Glutamatergic neuron (in vitro differentiated cells): Measurements from ENCODE around the gene FAM13C. TPM values are rescaled to one million over a fixed set of nuclear protein-coding genes. Genes with fewer than 3 reads are reported as not detected.

Experiments
- DNase-seq: peaks from one replicate; pipeline ENCODE4 v3.0.0; 2022
- H3K27ac Mint-ChIP-seq: one replicate; pipeline ENCODE4 v1.8.0; 2020; ENCODE audit warnings: mild to moderate bottlenecking, mixed read lengths, inconsistent platforms; ENCODE audit not compliant: unreplicated experiment
- H3K27me3 Mint-ChIP-seq: one replicate; pipeline ENCODE4 v1.8.0; 2020; ENCODE audit warnings: mild to moderate bottlenecking, moderate library complexity, mixed read lengths, inconsistent platforms; ENCODE audit not compliant: unreplicated experiment
- H3K36me3 Mint-ChIP-seq: one replicate; pipeline ENCODE4 v1.8.0; 2020; ENCODE audit warnings: mild to moderate bottlenecking, mixed read lengths, inconsistent platforms; ENCODE audit not compliant: unreplicated experiment
- H3K4me1 Mint-ChIP-seq: one replicate; pipeline ENCODE4 v1.8.0; 2020; ENCODE audit warnings: mild to moderate bottlenecking, low read depth, mixed read lengths, inconsistent platforms; ENCODE audit not compliant: unreplicated experiment
- H3K4me3 Mint-ChIP-seq: one replicate; pipeline ENCODE4 v1.8.0; 2020; ENCODE audit warnings: mild to moderate bottlenecking, mixed read lengths, inconsistent platforms; ENCODE audit not compliant: unreplicated experiment
- H3K9me3 Mint-ChIP-seq: one replicate; pipeline ENCODE4 v1.8.0; 2020; ENCODE audit warnings: mild to moderate bottlenecking, moderate library complexity, mixed read lengths, inconsistent platforms; ENCODE audit not compliant: unreplicated experiment
- CTCF ChIP-seq: fragments of 200-600 bp; sonication (generic); IDR thresholded peaks from one replicate; pipeline ENCODE4 v1.5.0; 2021; ENCODE audit not compliant: partially characterized antibody, unreplicated experiment
- total RNA-seq: library from RNA; stranded (reverse); fragmentation: NEBNext Ultra II Directional; extraction: Animal tissue kit (Norgen Biotek cat#: 25700); gene quantifications from one replicate; pipeline ENCODE4 v1.2.1, GENCODE V29; 2021; ENCODE audit not compliant: unreplicated experiment

The FAM13C gene
- total RNA-seq, 1 donor from 2014 or later = 17.8 TPM

DNA sequence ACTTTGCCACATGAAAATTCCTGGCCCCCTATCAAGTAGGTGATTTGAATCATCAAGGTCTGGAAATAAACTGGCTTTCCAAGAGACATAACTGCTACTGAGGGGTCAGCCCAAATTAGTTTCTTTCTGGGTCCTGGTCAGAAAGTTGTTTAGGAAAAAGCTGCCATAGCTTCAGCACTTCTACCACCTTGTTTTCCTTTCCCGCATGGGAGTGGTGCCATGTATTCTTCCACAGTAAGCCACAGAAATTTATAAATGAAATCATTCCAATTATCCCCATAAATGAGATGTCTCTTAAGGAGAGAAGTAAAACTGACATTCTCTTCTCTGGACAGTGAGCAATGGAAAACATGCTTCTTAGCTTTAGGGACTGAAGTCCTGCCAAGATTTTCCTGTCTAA is 105.1 kb downstream of the FAM13C start:
- Mint-ChIP-seq H3K9me3 (no peaks in the 10 kb centered on the region), H3K4me1 (peaks cover 7% of the 10 kb centered on the region), H3K27me3 (no peaks in the 10 kb centered on the region), H3K36me3 (no peaks in the 10 kb centered on the region), H3K4me3 (no peak overlapping the region), H3K27ac (no peak overlapping the region)
- TF ChIP-seq CTCF = no peak
- DNase-seq = no peak

DNA sequence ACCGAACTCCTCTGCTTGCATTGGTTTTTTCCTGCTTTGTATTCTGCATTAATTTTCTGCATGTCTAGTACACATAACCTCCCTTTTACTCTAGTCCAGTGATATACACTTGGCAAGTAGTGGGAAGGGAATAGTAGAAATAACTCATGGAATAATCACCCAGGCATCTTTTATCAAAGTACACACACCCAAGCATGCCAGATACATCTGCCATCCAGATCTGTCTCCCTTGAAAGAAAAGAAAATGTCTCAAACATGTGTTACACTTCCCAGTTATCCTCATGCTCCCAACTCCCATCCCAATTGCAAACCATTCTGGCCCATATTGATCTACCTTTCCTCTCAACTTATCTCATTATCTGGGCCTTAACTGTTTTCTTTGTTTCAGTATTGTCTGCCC is 106.9 kb downstream of the FAM13C start:
- H3K27me3 Mint-ChIP-seq = no peaks in the 10 kb centered on the region
- no peak overlapping the region for H3K27ac Mint-ChIP-seq
- H3K4me1 Mint-ChIP-seq = peaks cover 7% of the 10 kb centered on the region

DNA sequence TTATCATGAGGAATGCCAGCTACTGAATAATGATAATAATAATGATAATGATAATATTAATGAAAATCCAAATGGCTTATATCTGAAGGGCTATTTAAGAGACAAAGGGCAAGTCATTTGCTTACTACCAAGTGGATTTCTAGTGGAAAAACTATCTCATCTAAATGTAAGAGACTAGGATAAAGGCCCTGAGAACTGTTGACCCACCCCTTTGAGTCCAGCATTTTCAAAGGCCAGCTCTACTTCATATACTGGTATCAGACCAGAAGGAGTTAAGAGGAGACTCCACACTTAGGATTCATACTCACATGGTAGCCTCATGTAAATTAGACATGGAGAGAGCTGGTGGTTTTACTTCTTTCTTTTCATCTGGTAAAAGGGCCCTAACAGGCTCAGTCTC is 109.9 kb downstream of the FAM13C start:
- no peak for TF ChIP-seq CTCF
- Mint-ChIP-seq H3K4me1 (peaks cover 4% of the 10 kb centered on the region), H3K4me3 (no peak overlapping the region), H3K36me3 (no peaks in the 10 kb centered on the region), H3K27ac (no peak overlapping the region), H3K9me3 (no peaks in the 10 kb centered on the region), H3K27me3 (no peaks in the 10 kb centered on the region)
- no peak for DNase-seq

More for the DNA sequence above, 106.9 kb downstream of the FAM13C start:
- TF ChIP-seq CTCF = no peak
- Mint-ChIP-seq H3K36me3 (no peaks in the 10 kb centered on the region), H3K9me3 (no peaks in the 10 kb centered on the region), H3K4me3 (no peak overlapping the region)
- DNase-seq = no peak

DNA sequence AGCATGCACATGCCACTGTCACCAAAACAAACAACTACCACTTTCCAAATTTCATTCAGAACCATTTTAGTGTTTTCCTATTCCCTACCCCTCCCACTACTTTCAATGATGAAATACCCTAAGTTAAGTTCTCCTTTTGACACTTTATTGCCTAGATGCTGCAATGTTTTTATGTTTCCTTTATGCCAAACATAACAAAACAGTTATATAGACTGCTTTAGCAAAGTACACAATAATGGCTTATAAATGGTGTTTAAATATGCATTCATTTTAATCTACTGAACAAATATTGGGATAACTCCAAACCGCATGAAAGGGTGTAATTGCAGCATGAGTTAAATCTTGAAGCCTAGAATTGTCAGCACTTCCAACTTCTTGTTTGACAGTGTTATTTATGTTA is 116.7 kb downstream of the FAM13C start:
- no peak for TF ChIP-seq CTCF
- H3K4me1 Mint-ChIP-seq = no peaks in the 10 kb centered on the region
- H3K27ac Mint-ChIP-seq = no peak overlapping the region
- no peaks in the 10 kb centered on the region for H3K27me3 Mint-ChIP-seq
- no peak overlapping the region for H3K4me3 Mint-ChIP-seq
- H3K36me3 Mint-ChIP-seq = no peaks in the 10 kb centered on the region
- DNase-seq = no peak
- H3K9me3 Mint-ChIP-seq = no peaks in the 10 kb centered on the region

- no peak for DNase-seq
- TF ChIP-seq CTCF = no peak
- H3K27me3 Mint-ChIP-seq = no peaks in the 10 kb centered on the region
- H3K4me1 Mint-ChIP-seq = no peaks in the 10 kb centered on the region
- H3K27ac Mint-ChIP-seq = no peak overlapping the region
- H3K4me3 Mint-ChIP-seq = no peak overlapping the region
- H3K36me3 Mint-ChIP-seq = no peaks in the 10 kb centered on the region
- no peaks in the 10 kb centered on the region for H3K9me3 Mint-ChIP-seq
These were observed 117.5 kb downstream of the FAM13C start for GRCh38 chr10:59244871-59245270.
